Thyroid gland (tissue), 4 donors: ENCODE measurements around the gene GPBP1L1.
"Not testable (repeated sequence)": the region's sequence is repeated elsewhere in the genome, so short reads cannot be mapped to it uniquely, and the experiment has no call there.

Experiments
- POLR2A ChIP-seq, 2 donors: fragments of 450-650 bp; IDR thresholded peaks; one replicate each; pipeline ENCODE4 v1.6.1; 2017; ENCODE audit warnings: antibody characterized with exemption in 2 of 2, mild to moderate bottlenecking in 2 of 2, moderate library complexity in 1 of 2
- TF ChIP-seq, protein P1 (sequence below), 6 experiments: fragments of 200-600 bp in 3 of 6; fragments of 450-650 bp in 3 of 6; sonication (generic) in 3 of 6; IDR thresholded peaks; one replicate each; pipeline ENCODE4 v1.5.1; 2016 to 2019; ENCODE audit warnings: antibody characterized with exemption in 6 of 6, mild to moderate bottlenecking in 2 of 6, inconsistent platforms in 1 of 6, moderate library complexity in 1 of 6

DNA sequence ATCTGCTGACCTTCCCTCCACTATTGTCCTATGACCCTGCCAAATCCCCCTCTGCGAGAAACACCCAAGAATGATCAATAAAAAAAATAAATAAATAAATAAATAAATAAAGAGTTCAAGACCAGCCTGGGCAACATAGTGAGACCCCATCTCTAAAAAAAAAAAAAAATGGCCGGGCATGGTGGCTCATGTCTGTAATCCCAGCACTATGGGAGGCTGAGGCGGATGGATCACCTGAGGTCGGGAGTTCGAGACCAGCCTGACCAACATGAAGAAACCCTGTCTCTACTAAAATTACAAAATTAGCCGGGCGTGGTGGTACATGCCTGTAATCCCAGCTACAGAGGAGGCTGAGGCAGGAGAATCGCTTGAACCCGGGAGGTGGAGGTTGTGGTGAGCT, 39.7 kb upstream of the GPBP1L1 start:
- TF ChIP-seq POLR2A (IDR thresholded peaks at IDR 0.05), result not testable (repeated sequence)
- TF ChIP-seq, protein P1, sequence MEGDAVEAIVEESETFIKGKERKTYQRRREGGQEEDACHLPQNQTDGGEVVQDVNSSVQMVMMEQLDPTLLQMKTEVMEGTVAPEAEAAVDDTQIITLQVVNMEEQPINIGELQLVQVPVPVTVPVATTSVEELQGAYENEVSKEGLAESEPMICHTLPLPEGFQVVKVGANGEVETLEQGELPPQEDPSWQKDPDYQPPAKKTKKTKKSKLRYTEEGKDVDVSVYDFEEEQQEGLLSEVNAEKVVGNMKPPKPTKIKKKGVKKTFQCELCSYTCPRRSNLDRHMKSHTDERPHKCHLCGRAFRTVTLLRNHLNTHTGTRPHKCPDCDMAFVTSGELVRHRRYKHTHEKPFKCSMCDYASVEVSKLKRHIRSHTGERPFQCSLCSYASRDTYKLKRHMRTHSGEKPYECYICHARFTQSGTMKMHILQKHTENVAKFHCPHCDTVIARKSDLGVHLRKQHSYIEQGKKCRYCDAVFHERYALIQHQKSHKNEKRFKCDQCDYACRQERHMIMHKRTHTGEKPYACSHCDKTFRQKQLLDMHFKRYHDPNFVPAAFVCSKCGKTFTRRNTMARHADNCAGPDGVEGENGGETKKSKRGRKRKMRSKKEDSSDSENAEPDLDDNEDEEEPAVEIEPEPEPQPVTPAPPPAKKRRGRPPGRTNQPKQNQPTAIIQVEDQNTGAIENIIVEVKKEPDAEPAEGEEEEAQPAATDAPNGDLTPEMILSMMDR (IDR thresholded peaks at IDR 0.05), result not testable (repeated sequence)
